Astrocyte of the spinal cord (primary cell): ENCODE results near the gene PCDHGB5.

Source experiments
- DNase-seq: peaks from one replicate; pipeline ENCODE4 v3.0.0; 2011; ENCODE audit warnings: low read depth, low spot score
- H3K4me3 ChIP-seq: 2 replicates; pipeline ENCODE4 v1.5.1; 2011; ENCODE audit warnings: low read depth, mild to moderate bottlenecking, low read length, moderate library complexity
- in situ Hi-C: cut with HindIII; loops from 2 replicates; pipeline ENCODE4 v1.10.0; 2017; ENCODE audit warnings: low sequenced_read_pairs
- TF ChIP-seq, protein P1 (sequence below): IDR thresholded peaks from 2 replicates; pipeline ENCODE4 v1.5.1; 2012; ENCODE audit warnings: low read depth, mild to moderate bottlenecking, low read length, inconsistent platforms

Gene PCDHGB5

DNA sequence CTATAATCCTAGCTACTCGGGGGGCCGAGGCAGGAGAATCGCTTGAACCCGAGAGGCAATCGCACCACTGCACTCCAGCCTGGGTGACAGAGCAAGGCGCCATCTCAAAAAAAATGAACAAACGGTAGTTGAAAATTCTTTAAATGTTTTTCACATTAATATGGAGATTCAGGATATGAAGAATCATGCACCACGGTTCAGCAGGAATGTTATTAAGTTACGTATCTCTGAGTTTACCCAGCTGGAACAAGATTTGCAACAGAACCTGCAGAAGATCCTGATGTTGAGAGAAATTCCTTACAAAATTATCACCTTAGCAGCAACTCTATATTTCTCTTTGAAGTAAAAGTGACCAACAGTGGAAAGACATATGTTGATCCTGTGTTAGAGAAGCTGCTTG, 42.6 kb downstream of the PCDHGB5 start:
- no peak for DNase-seq
- in situ Hi-C loops = no loop called here

DNA sequence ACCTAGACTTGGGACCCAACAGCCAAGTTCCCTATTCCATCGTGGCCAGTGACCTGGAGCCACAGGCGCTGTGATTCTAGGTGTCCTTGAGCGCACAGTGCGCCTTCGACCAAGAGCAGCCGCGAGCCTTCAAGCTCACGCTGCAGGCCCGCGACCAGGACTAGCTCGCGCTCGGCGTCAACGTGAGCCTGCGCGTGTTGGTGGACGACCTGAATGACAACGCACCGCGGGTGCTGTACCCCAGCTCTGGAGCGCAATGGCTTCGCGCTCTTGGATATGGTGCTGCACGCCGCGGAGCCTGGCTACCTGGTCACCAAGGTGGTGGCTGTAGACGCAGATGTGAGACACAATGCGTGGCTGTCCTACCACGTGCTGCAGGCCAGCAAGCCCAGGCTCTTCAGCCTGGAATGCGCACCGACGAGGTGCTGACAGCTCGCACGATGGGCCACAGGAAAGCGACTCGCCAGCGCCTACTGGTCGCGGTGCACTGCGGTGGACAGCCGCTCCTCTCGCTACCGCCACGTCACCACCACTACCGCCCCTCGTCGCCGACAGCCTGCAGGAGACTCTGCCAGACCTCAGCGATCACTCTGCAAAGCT, 43.9 kb downstream of the PCDHGB5 start:
- in situ Hi-C loops = no loop called here
- TF ChIP-seq, protein P1, sequence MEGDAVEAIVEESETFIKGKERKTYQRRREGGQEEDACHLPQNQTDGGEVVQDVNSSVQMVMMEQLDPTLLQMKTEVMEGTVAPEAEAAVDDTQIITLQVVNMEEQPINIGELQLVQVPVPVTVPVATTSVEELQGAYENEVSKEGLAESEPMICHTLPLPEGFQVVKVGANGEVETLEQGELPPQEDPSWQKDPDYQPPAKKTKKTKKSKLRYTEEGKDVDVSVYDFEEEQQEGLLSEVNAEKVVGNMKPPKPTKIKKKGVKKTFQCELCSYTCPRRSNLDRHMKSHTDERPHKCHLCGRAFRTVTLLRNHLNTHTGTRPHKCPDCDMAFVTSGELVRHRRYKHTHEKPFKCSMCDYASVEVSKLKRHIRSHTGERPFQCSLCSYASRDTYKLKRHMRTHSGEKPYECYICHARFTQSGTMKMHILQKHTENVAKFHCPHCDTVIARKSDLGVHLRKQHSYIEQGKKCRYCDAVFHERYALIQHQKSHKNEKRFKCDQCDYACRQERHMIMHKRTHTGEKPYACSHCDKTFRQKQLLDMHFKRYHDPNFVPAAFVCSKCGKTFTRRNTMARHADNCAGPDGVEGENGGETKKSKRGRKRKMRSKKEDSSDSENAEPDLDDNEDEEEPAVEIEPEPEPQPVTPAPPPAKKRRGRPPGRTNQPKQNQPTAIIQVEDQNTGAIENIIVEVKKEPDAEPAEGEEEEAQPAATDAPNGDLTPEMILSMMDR = no peak
- no peak for DNase-seq
- no peak overlapping the region for H3K4me3 ChIP-seq

More for the DNA sequence above, 42.6 kb downstream of the PCDHGB5 start:
- TF ChIP-seq, protein P1 = no peak
- H3K4me3 ChIP-seq = no peak overlapping the region
